ENCODE results near the gene USP6NL.

USP6NL gene

DNA sequence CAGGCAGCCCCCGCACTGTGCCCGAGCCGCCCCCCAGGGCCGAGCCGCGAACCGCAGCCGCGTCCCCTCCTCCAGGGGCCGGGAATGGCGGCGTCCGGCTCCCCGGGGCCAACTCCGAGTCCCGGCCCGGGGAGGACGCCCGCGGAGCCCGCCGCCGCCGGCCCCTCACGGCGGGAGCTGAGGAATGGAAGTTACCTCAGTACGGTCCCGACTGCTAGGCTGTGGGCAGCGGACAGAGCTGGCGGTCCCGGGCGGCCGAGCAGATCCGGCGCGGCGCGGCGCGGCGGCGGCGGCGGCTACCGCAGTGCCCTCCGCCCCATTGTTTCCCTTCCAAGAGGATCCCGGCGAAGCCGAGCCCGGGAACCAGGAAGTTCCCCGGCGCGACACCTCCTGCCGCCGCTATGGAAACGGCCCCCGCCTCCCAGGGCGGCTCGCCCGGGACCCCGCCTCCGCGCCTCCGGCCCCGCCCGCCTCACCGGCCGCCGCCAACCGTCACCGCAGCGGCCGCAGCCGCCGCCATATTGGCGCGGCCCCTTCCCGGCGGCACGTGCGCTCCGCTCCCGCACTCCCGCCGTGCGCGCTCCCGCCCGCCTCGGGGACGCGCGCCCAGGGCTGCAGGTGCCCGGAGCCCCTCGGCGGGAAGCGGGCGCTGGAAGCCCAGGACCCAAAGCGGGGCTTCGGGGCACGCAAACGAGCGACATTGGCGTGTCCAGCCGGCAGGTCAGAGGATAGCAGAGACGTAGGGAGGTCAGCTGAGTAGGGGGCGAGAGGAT is at the start of gene USP6NL:
USP6NL (minus strand) TSS at position 403 of the 773 bp plus-strand sequence. CDS start 14,016 bp downstream, outside the sequence.
- H3K4me1 ChIP-seq (ENCODE audit: control insufficient read depth, low read depth, low read length): peaks cover 8% of the 10 kb centered on the region
- H3K4me3 ChIP-seq (ENCODE audit: low read length): peak within 1 kb of the TSS; percentile 97
- peaks cover 14% of the 10 kb centered on the region for H3K27me3 ChIP-seq (ENCODE audit: control insufficient read depth, insufficient read depth, low read length)
- no peaks in the 10 kb centered on the region for H3K9me3 ChIP-seq (ENCODE audit: control insufficient read depth, low read depth, low read length)
- peak within 1 kb of the TSS; percentile 70 for H3K27ac ChIP-seq (ENCODE audit: low read length)
- H3K9ac ChIP-seq (ENCODE audit: low read length): peak within 1 kb of the TSS; percentile 95
- no peaks in the 10 kb centered on the region for H3K36me3 ChIP-seq (ENCODE audit: control insufficient read depth, low read depth, low read length)

DNA sequence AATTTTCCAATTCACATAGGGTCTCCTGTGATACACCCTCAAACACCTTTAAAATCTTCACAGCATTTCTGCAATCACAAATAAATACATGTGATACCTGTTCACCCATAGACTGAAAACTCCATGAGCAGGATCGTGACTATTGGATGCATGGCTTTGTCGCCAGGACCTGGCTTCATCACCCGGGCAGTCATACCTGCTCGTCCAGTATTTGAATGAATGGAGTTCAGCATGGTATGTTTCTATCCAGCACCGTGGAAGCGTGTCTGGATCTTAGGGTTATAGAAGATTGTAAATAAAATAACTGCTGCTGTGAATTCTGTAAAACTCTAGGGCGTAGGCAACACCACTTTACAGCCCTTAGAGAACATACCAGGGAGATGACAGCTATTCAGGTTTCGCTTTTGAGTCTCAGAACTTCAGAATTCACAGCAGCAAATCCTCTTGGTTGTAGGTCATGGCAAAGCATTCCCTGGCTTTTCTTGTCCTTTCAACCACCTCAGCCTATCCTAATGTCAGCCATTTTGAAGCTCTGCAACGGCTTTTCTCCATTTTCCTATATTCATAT is 47.4 kb upstream of the USP6NL start:
- Histone ChIP-seq H3K9me3 (ENCODE audit: control insufficient read depth, low read depth, low read length) (no peaks in the 10 kb centered on the region), H3K4me3 (ENCODE audit: low read length) (no peak overlapping the region), H3K4me1 (ENCODE audit: control insufficient read depth, low read depth, low read length) (no peaks in the 10 kb centered on the region), H3K27ac (ENCODE audit: low read length) (no peak overlapping the region), H3K27me3 (ENCODE audit: control insufficient read depth, insufficient read depth, low read length) (no peaks in the 10 kb centered on the region), H3K9ac (ENCODE audit: low read length) (no peak overlapping the region), H3K36me3 (ENCODE audit: control insufficient read depth, low read depth, low read length) (no peaks in the 10 kb centered on the region)

DNA sequence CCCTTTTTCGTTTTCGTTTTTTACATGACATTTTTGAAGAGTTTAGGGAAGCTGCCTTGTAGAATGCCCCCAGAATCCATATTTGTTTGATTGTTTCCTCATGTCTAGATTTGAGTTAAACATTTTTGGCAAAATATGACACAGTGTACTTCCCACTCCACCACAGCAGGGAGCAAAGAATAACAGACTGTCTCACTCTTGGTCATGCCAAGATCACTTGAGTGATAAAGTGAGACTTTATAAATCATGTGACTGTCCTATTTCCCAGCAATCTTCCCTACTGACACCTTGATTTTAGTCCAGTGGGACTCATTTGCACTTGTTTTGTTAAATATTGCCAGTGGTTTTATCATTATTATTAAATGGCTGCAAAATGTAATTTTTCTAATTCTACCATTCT is 44.4 kb upstream of the USP6NL start:
- no peak overlapping the region for H3K9ac ChIP-seq (ENCODE audit: low read length)
- H3K4me1 ChIP-seq (ENCODE audit: control insufficient read depth, low read depth, low read length): no peaks in the 10 kb centered on the region
- no peak overlapping the region for H3K4me3 ChIP-seq (ENCODE audit: low read length)
- no peaks in the 10 kb centered on the region for H3K9me3 ChIP-seq (ENCODE audit: control insufficient read depth, low read depth, low read length)
- no peaks in the 10 kb centered on the region for H3K36me3 ChIP-seq (ENCODE audit: control insufficient read depth, low read depth, low read length)
- H3K27ac ChIP-seq (ENCODE audit: low read length): no peak overlapping the region
- H3K27me3 ChIP-seq (ENCODE audit: control insufficient read depth, insufficient read depth, low read length): no peaks in the 10 kb centered on the region

DNA sequence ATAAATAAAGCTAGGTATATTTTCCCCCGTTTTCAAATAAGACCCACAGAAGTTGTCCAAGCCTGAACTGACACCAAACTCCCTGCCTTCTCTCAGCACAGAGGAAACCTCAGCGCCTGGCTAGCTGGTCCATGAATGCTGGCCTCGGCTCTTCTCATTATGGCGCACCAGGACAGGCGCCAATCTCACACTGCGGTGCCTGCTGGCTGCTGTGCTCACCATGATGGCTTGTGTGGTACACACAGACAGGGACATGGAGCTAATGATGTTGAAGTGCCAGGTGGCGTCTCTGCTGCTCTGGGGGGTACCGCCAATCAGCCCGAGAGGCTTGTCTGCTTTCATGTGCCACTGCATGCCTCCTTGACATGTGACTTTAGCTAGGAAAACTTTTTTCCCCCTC is 43.2 kb upstream of the USP6NL start:
- H3K9me3 ChIP-seq (ENCODE audit: control insufficient read depth, low read depth, low read length): no peaks in the 10 kb centered on the region
- H3K27ac ChIP-seq (ENCODE audit: low read length): no peak overlapping the region
- H3K27me3 ChIP-seq (ENCODE audit: control insufficient read depth, insufficient read depth, low read length): no peaks in the 10 kb centered on the region
- no peaks in the 10 kb centered on the region for H3K4me1 ChIP-seq (ENCODE audit: control insufficient read depth, low read depth, low read length)
- H3K9ac ChIP-seq (ENCODE audit: low read length): no peak overlapping the region
- no peak overlapping the region for H3K4me3 ChIP-seq (ENCODE audit: low read length)
- H3K36me3 ChIP-seq (ENCODE audit: control insufficient read depth, low read depth, low read length): no peaks in the 10 kb centered on the region

DNA sequence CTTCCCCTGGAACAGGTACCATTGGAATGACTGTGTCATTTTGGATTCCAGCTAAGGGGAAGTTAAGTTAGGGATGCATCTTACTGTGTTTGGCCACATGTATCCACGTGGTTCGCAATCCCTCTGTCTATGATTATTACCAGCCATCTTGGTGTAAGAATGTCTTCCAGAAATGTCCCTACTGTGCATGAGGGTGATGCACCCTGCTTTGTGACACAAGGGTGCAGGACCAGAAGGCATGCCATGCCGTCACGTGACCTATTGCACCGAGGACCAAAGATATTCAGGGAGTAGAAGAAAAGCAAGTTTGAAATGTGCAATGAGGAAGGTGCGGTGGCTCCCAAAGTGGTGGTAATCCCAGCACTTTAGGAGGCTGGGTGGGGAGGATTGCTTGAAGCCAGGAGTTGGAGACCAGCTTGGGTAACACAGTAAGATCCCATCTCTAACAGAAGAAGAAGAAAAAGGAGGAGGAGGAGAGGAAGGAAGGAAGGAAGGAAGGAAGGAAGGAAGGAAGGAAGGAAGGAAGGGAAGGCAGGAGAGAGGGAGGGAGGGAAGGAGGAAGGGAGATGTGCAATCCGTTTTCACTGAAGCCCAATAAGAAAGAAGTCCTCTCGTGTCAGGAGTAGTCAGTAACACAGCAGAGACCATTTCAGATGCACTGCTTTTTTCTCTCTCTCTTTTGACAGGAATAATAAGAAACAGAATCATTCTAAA is 42.5 kb upstream of the USP6NL start:
- Histone ChIP-seq H3K27ac (ENCODE audit: low read length) (no peak overlapping the region), H3K4me3 (ENCODE audit: low read length) (no peak overlapping the region), H3K27me3 (ENCODE audit: control insufficient read depth, insufficient read depth, low read length) (no peaks in the 10 kb centered on the region), H3K9ac (ENCODE audit: low read length) (no peak overlapping the region), H3K36me3 (ENCODE audit: control insufficient read depth, low read depth, low read length) (no peaks in the 10 kb centered on the region), H3K9me3 (ENCODE audit: control insufficient read depth, low read depth, low read length) (no peaks in the 10 kb centered on the region), H3K4me1 (ENCODE audit: control insufficient read depth, low read depth, low read length) (no peaks in the 10 kb centered on the region)

DNA sequence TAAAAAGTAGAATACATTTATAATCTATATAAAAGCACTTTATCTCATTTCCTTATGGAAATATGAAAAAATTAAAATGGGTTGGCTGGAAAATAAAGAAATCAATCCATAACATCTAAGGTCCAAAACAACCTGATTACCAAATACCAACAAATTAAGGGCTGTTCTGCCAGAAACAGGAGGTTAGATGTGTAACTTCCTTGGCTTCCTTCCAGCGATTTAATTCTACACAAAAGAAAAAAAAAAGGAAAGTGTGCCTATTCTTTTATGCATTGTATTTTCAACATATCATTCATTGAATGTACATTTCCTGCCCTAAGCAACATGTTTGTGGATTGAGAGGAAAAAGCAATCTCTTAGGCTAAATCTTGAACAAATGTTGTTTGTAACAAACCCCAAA is 36.2 kb upstream of the USP6NL start:
- H3K36me3 ChIP-seq (ENCODE audit: control insufficient read depth, low read depth, low read length): no peaks in the 10 kb centered on the region
- no peak overlapping the region for H3K4me3 ChIP-seq (ENCODE audit: low read length)
- H3K27me3 ChIP-seq (ENCODE audit: control insufficient read depth, insufficient read depth, low read length): no peaks in the 10 kb centered on the region
- no peaks in the 10 kb centered on the region for H3K9me3 ChIP-seq (ENCODE audit: control insufficient read depth, low read depth, low read length)
- no peak overlapping the region for H3K27ac ChIP-seq (ENCODE audit: low read length)
- H3K4me1 ChIP-seq (ENCODE audit: control insufficient read depth, low read depth, low read length): no peaks in the 10 kb centered on the region
- H3K9ac ChIP-seq (ENCODE audit: low read length): no peak overlapping the region

DNA sequence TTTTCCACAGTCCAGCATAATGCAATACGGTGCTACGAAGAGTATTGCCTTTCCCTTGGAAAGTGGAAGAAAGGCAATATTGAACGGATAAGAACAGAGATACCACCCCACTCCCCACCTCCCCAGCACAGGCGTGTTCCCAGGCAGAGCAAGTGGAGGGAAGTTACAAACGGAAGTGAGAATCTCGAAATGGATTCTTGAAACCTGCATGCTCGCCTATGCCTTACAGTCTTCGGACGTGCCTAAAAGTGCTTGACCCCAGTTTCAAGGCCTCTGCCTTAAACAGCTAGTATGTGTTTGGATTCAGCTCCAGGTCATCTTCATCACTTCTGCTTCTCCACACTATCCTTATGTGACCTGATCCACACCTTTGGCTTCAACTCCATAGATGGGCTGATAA is 35.0 kb upstream of the USP6NL start:
- Histone ChIP-seq H3K36me3 (ENCODE audit: control insufficient read depth, low read depth, low read length) (no peaks in the 10 kb centered on the region), H3K9ac (ENCODE audit: low read length) (no peak overlapping the region), H3K9me3 (ENCODE audit: control insufficient read depth, low read depth, low read length) (no peaks in the 10 kb centered on the region), H3K4me3 (ENCODE audit: low read length) (no peak overlapping the region), H3K27me3 (ENCODE audit: control insufficient read depth, insufficient read depth, low read length) (no peaks in the 10 kb centered on the region), H3K4me1 (ENCODE audit: control insufficient read depth, low read depth, low read length) (no peaks in the 10 kb centered on the region), H3K27ac (ENCODE audit: low read length) (no peak overlapping the region)

DNA sequence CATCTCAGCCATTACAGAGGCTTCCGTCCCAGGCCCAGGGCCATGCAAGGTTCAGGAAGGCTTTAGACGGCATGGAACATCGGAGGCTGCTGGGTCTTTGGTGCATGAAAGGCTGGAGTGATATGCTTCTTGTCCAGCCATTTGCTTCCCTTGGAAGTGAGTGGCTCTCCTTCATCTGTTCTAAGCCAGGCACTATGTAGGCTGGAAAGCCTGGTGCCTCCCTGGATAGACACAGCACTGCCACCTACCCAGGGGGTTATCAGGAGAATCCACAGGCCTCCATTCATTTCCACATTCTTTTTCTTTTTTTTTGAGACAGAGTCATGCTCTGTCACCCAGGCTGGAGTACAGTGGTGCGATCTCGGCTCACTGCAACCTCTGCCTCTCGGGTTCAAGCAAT is 31.6 kb upstream of the USP6NL start:
- Histone ChIP-seq H3K27ac (ENCODE audit: low read length) (no peak overlapping the region), H3K9me3 (ENCODE audit: control insufficient read depth, low read depth, low read length) (no peaks in the 10 kb centered on the region), H3K4me1 (ENCODE audit: control insufficient read depth, low read depth, low read length) (no peaks in the 10 kb centered on the region), H3K27me3 (ENCODE audit: control insufficient read depth, insufficient read depth, low read length) (no peaks in the 10 kb centered on the region), H3K36me3 (ENCODE audit: control insufficient read depth, low read depth, low read length) (no peaks in the 10 kb centered on the region), H3K4me3 (ENCODE audit: low read length) (no peak overlapping the region), H3K9ac (ENCODE audit: low read length) (no peak overlapping the region)

DNA sequence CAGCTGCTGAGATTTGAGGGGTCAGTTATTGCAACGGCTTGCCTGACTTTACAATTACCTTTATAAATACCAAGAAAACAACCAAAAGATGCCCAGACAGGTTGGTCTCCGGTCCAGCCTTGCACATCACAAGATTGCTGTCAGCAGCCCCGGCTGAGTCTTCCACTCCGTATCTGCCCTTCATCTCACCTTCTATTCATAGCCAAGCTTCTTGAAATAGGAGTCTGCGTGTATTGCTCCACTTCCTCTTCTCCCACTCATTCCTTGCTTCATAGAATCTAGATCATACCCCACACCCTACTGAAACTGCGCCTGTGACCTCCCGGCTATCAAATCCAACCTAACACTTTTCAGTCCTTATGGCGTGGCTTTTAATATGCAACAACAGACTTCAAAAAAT is 31.1 kb upstream of the USP6NL start:
- no peak overlapping the region for H3K9ac ChIP-seq (ENCODE audit: low read length)
- no peak overlapping the region for H3K27ac ChIP-seq (ENCODE audit: low read length)
- H3K27me3 ChIP-seq (ENCODE audit: control insufficient read depth, insufficient read depth, low read length): no peaks in the 10 kb centered on the region
- no peak overlapping the region for H3K4me3 ChIP-seq (ENCODE audit: low read length)
- no peaks in the 10 kb centered on the region for H3K4me1 ChIP-seq (ENCODE audit: control insufficient read depth, low read depth, low read length)
- H3K9me3 ChIP-seq (ENCODE audit: control insufficient read depth, low read depth, low read length): no peaks in the 10 kb centered on the region
- H3K36me3 ChIP-seq (ENCODE audit: control insufficient read depth, low read depth, low read length): no peaks in the 10 kb centered on the region

DNA sequence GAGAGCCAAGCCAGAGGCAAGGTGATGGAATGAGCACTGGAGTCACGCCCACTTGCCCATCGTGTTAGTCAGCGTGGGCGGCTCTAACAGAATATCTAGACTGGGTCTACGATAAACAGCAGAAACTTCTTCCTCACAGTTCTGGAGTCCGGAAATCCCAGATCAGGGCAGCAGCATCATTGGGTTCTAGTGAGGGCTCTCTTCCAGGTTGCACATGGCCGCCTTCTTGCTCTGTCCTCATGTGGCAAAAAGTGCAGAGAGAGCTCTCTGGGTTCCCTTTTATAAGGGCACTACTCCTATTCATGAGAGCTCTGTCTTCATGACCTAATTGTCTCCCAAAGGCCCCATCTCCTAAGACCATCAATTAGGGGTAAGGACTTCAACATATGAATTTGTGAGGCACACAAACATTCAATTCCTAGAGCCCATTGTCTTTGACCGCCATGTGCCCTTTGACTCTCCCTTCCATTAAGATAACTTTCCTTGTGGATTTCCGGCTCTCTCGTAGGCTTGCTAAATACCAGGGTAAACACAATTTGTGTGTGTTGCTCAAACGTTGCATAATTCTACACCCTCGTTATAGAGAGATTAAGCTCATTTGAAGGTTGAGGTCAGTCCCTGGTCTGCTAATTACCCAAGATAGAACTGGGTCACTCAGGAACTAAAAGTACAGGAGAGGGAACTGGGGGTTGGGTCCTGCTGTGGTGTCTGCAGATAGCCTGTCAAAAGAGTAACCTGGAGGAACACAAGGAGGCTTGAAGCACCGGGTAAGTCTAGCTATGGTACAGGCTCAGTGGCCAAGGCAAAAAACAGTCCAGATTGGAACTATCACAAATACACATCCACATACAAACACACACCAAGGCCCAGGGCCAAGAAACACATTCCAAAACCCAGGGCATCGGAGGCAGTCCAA is 28.7 kb upstream of the USP6NL start:
- Histone ChIP-seq H3K27ac (ENCODE audit: low read length) (no peak overlapping the region), H3K9ac (ENCODE audit: low read length) (no peak overlapping the region), H3K4me1 (ENCODE audit: control insufficient read depth, low read depth, low read length) (no peaks in the 10 kb centered on the region), H3K27me3 (ENCODE audit: control insufficient read depth, insufficient read depth, low read length) (no peaks in the 10 kb centered on the region), H3K36me3 (ENCODE audit: control insufficient read depth, low read depth, low read length) (no peaks in the 10 kb centered on the region), H3K9me3 (ENCODE audit: control insufficient read depth, low read depth, low read length) (no peaks in the 10 kb centered on the region), H3K4me3 (ENCODE audit: low read length) (no peak overlapping the region)

DNA sequence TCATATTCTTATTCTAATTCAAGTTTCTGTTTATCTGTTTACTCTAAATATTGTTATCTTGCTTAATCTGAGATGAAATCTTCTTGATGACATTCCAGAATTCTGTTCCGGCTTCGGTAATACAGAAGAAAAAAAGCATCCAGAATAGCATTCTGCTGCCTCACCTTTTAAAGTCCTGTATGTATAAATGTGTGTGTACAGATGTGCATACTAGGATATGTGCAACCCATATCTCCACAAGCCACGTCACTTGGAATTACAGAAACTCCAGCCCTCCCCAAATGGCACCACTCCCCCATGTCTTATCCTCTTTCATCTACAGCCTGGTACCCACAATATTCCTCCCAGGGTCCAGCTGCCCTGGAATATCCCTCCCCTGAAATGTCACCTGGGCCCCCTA is 27.9 kb upstream of the USP6NL start:
- Histone ChIP-seq H3K27me3 (ENCODE audit: control insufficient read depth, insufficient read depth, low read length) (no peaks in the 10 kb centered on the region), H3K36me3 (ENCODE audit: control insufficient read depth, low read depth, low read length) (no peaks in the 10 kb centered on the region), H3K4me1 (ENCODE audit: control insufficient read depth, low read depth, low read length) (no peaks in the 10 kb centered on the region), H3K27ac (ENCODE audit: low read length) (no peak overlapping the region), H3K9ac (ENCODE audit: low read length) (no peak overlapping the region), H3K9me3 (ENCODE audit: control insufficient read depth, low read depth, low read length) (no peaks in the 10 kb centered on the region), H3K4me3 (ENCODE audit: low read length) (no peak overlapping the region)

Data from iPS-18a (cell line).